Measurements from ENCODE around the gene PAX5.

The PAX5 gene

GRCh38 chr9:36902080-36902716 is 131.9 kb downstream of the PAX5 start:
- DNase-seq (ENCODE audit: low spot score): no peak

GRCh38 chr9:36901528-36901927 is 132.5 kb downstream of the PAX5 start:
- DNase-seq (ENCODE audit: low spot score): no peak

- no peak for DNase-seq (ENCODE audit: low spot score)
These were observed 133.2 kb downstream of the PAX5 start for GRCh38 chr9:36900856-36901220.

GRCh38 chr9:36900136-36900855 is 133.8 kb downstream of the PAX5 start:
- DNase-seq (ENCODE audit: low spot score): no peak

- DNase-seq (ENCODE audit: low spot score): no peak
These were observed 134.7 kb downstream of the PAX5 start for GRCh38 chr9:36899406-36899805.

- no peak for DNase-seq (ENCODE audit: low spot score)
These were observed 135.5 kb downstream of the PAX5 start for GRCh38 chr9:36898431-36899020.

- DNase-seq (ENCODE audit: low spot score): no peak
These were observed 136.6 kb downstream of the PAX5 start for GRCh38 chr9:36897478-36897877.

- DNase-seq (ENCODE audit: low spot score): no peak
These were observed 137.0 kb downstream of the PAX5 start for GRCh38 chr9:36897019-36897418.

GRCh38 chr9:36896296-36896695 is 137.8 kb downstream of the PAX5 start:
- DNase-seq (ENCODE audit: low spot score): no peak

- DNase-seq (ENCODE audit: low spot score): no peak
These were observed 138.3 kb downstream of the PAX5 start for GRCh38 chr9:36895744-36896260.

- DNase-seq (ENCODE audit: low spot score): no peak
These were observed 139.3 kb downstream of the PAX5 start for GRCh38 chr9:36894695-36895310.

GRCh38 chr9:36893911-36894310 is 140.2 kb downstream of the PAX5 start:
- no peak for DNase-seq (ENCODE audit: low spot score)

GRCh38 chr9:36893184-36893583 is 140.9 kb downstream of the PAX5 start:
- DNase-seq (ENCODE audit: low spot score): no peak

GRCh38 chr9:36892279-36892678 is 141.8 kb downstream of the PAX5 start:
- no peak for DNase-seq (ENCODE audit: low spot score)

- DNase-seq (ENCODE audit: low spot score): no peak
These were observed 142.7 kb downstream of the PAX5 start for GRCh38 chr9:36891341-36891811.

- no peak for DNase-seq (ENCODE audit: low spot score)
These were observed 144.2 kb downstream of the PAX5 start for GRCh38 chr9:36889844-36890243.

GRCh38 chr9:36888551-36888950 is 145.5 kb downstream of the PAX5 start:
- no peak for DNase-seq (ENCODE audit: low spot score)

GRCh38 chr9:36884721-36885120 is 149.3 kb downstream of the PAX5 start:
- DNase-seq (ENCODE audit: low spot score): no peak

GRCh38 chr9:36882594-36882993 is 151.5 kb downstream of the PAX5 start:
- DNase-seq (ENCODE audit: low spot score): no peak

GRCh38 chr9:36881743-36882441 is 152.2 kb downstream of the PAX5 start:
- DNase-seq (ENCODE audit: low spot score): no peak

GRCh38 chr9:36881316-36881715 is 152.8 kb downstream of the PAX5 start:
- DNase-seq (ENCODE audit: low spot score): no peak

- DNase-seq (ENCODE audit: low spot score): no peak
These were observed 154.0 kb downstream of the PAX5 start for GRCh38 chr9:36880075-36880474.
